ENCODE measurements around the gene MIOX. TPM values are rescaled to one million over a fixed set of nuclear protein-coding genes. Genes with fewer than 3 reads are reported as not detected.

The MIOX gene
- total RNA-seq, 1 experiment from 2014 or later: 1.4 TPM

- Histone ChIP-seq H3K23me2 (ENCODE audit: insufficient read length, low read depth, low read length, poor library complexity, severe bottlenecking) (no peaks in the 10 kb centered on the region), H3K56ac (ENCODE audit: insufficient read length, low read depth, low read length) (no peak overlapping the region), H2BK20ac (ENCODE audit: low read depth, low read length, poor library complexity, severe bottlenecking) (no peak overlapping the region), H3K14ac (ENCODE audit: insufficient read depth, low read length) (no peak overlapping the region), H3K27me3 (ENCODE audit: insufficient read depth, low read length) (no peaks in the 10 kb centered on the region), H2BK120ac (ENCODE audit: low read depth, low read length, poor library complexity, severe bottlenecking) (no peak overlapping the region), H3K27ac (ENCODE audit: insufficient read length, low read depth, low read length) (no peak overlapping the region), H3K23ac (ENCODE audit: insufficient read length, low read depth, low read length) (no peak overlapping the region), H3K9me3 (ENCODE audit: control insufficient read depth, low read depth, low read length) (no peaks in the 10 kb centered on the region), H3K4me2 (ENCODE audit: insufficient read depth, insufficient read length, low read length) (no peak overlapping the region), H2BK12ac (ENCODE audit: insufficient read length, low read depth, low read length) (no peak overlapping the region), H2AFZ (ENCODE audit: low read length) (no peak overlapping the region), H3K79me2 (ENCODE audit: insufficient read depth, low read length) (no peaks in the 10 kb centered on the region; the same call in 1 of the 2 replicates), H3K18ac (ENCODE audit: insufficient read length, low read depth, low read length) (no peak overlapping the region), H2AK5ac (ENCODE audit: insufficient read length, low read length) (no peak overlapping the region), H3K9ac (ENCODE audit: extremely low read depth, insufficient read length, low read length) (no peak overlapping the region), H3T11ph (ENCODE audit: low read length) (no peak overlapping the region), H4K91ac (ENCODE audit: insufficient read length, low read depth, low read length) (no peak overlapping the region), H3K4ac (ENCODE audit: low read depth, low read length) (no peak overlapping the region), H3K4me1 (ENCODE audit: insufficient read depth, low read length) (no peaks in the 10 kb centered on the region), H4K8ac (replicated peaks; ENCODE audit: insufficient read length, low read depth, low read length) (no peak overlapping the region), H2BK15ac (ENCODE audit: low read depth, low read length) (no peak overlapping the region), H3K79me1 (ENCODE audit: insufficient read depth, low read depth, low read length, poor library complexity, severe bottlenecking) (peaks cover 6% of the 10 kb centered on the region), H4K20me1 (ENCODE audit: control insufficient read depth, insufficient read depth, insufficient read length) (no peaks in the 10 kb centered on the region), H4K5ac (ENCODE audit: insufficient read length, low read depth, low read length) (no peak overlapping the region), H2BK5ac (ENCODE audit: insufficient read length, low read length) (no peak overlapping the region)
- Mint-ChIP-seq H3K27ac (no peak overlapping the region), H3K4me1 (peaks cover 3 to 8% of the 10 kb centered on the region in 2 experiments), H3K27me3 (ENCODE audit: low read depth) (no peaks in the 10 kb centered on the region), H3K36me3 (ENCODE audit: insufficient read depth in 1 of 3, low read depth in 3 of 3) (peaks cover 21 to 65% (median 59%) of the 10 kb centered on the region in 3 experiments), H3K4me3 (no peak overlapping the region), H3K9me3 (no peaks in the 10 kb centered on the region)
- TF ChIP-seq CTCF (conservative IDR thresholded peaks at IDR 0.05): no peak
- no CpG with 5 or more reads among the region's 30 CpGs for WGBS (ENCODE audit: extremely low coverage, insufficient read length, low lambda C conversion rate)
- no peak for DNase-seq
Measured at GRCh38 chr22:50465066-50465930, 21.4 kb upstream of the MIOX start.

All from H9 (cell line).